ENCODE measurements around the gene KDM5A.

DNA sequence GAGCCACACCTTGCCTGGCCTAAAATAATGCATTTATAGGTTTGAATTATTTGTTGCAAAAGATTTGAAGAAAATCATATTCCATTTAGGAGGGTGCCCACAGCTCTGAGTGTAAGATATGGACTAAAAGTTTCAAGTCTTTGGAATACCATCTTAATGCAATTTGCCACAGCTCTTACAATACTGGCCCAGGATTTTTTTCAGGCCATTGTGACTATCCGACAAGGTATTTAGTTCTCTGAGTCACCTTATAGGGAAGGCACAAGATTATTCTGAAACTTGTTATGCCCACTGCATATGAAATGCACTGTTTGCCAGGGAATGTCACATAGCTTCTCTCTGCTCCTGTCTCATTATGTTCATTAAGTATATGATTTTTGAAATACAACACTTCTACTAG, 96.9 kb downstream of the KDM5A start:
- TF ChIP-seq, protein P1, sequence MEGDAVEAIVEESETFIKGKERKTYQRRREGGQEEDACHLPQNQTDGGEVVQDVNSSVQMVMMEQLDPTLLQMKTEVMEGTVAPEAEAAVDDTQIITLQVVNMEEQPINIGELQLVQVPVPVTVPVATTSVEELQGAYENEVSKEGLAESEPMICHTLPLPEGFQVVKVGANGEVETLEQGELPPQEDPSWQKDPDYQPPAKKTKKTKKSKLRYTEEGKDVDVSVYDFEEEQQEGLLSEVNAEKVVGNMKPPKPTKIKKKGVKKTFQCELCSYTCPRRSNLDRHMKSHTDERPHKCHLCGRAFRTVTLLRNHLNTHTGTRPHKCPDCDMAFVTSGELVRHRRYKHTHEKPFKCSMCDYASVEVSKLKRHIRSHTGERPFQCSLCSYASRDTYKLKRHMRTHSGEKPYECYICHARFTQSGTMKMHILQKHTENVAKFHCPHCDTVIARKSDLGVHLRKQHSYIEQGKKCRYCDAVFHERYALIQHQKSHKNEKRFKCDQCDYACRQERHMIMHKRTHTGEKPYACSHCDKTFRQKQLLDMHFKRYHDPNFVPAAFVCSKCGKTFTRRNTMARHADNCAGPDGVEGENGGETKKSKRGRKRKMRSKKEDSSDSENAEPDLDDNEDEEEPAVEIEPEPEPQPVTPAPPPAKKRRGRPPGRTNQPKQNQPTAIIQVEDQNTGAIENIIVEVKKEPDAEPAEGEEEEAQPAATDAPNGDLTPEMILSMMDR (IDR thresholded peaks at IDR 0.05; ENCODE audit: low read length), result no peak
- no peak for TF ChIP-seq EZH2 (IDR thresholded peaks at IDR 0.05; ENCODE audit: borderline replicate concordance, low read length)
